Endodermal cell (in vitro differentiated cells): ENCODE measurements around the gene ODC1. TPM values are rescaled to one million over a fixed set of nuclear protein-coding genes. Genes with fewer than 3 reads are reported as not detected.

Experiments
- DNase-seq: peaks from one replicate; pipeline ENCODE4 v3.0.0-alpha.2; 2017
- H3K27ac ChIP-seq: 2 replicates; pipeline ENCODE4 v1.5.1; 2013; ENCODE audit warnings: mild to moderate bottlenecking, low read depth, low read length, moderate library complexity
- H3K27me3 ChIP-seq: 2 replicates; pipeline ENCODE4 v1.6.1; 2013; ENCODE audit warnings: mild to moderate bottlenecking, low read length, moderate library complexity; ENCODE audit not compliant: insufficient read depth, control insufficient read depth, poor library complexity, severe bottlenecking
- H3K36me3 ChIP-seq: 2 replicates; pipeline ENCODE4 v1.7.0; 2013; ENCODE audit warnings: mild to moderate bottlenecking, low read length, moderate library complexity; ENCODE audit not compliant: control insufficient read depth, insufficient read depth
- H3K4me1 ChIP-seq: one replicate; pipeline ENCODE4 v1.7.0; 2013; ENCODE audit warnings: low read length; ENCODE audit not compliant: control insufficient read depth, insufficient read depth
- H3K4me3 ChIP-seq: 2 replicates; pipeline ENCODE4 v1.5.1; 2013; ENCODE audit warnings: mild to moderate bottlenecking, low read length, moderate library complexity
- H3K9ac ChIP-seq: 2 replicates; pipeline ENCODE4 v1.6.1; 2013; ENCODE audit warnings: mild to moderate bottlenecking, low read length, moderate library complexity; ENCODE audit not compliant: poor library complexity, severe bottlenecking; ENCODE audit errors: extremely low read depth
- H3K9me3 ChIP-seq: 2 replicates; pipeline ENCODE4 v1.6.1; 2013; ENCODE audit warnings: mild to moderate bottlenecking, low read length, moderate library complexity; ENCODE audit not compliant: control insufficient read depth
- H3K27ac Mint-ChIP-seq: 2 replicates; pipeline ENCODE4 v1.8.0; 2020; ENCODE audit warnings: mixed read lengths
- H3K27me3 Mint-ChIP-seq: 2 replicates; pipeline ENCODE4 v1.8.0; 2021; ENCODE audit warnings: mild to moderate bottlenecking, mixed read lengths; ENCODE audit not compliant: insufficient read depth
- H3K36me3 Mint-ChIP-seq: 2 replicates; pipeline ENCODE4 v1.8.0; 2020; ENCODE audit warnings: low read depth, mixed read lengths
- H3K4me1 Mint-ChIP-seq: 2 replicates; pipeline ENCODE4 v1.8.0; 2020; ENCODE audit warnings: mixed read lengths
- H3K4me3 Mint-ChIP-seq: 2 replicates; pipeline ENCODE4 v1.8.0; 2020; ENCODE audit warnings: mild to moderate bottlenecking, moderate library complexity, mixed read lengths
- H3K9me3 Mint-ChIP-seq: 2 replicates; pipeline ENCODE4 v1.8.0; 2020; ENCODE audit warnings: mild to moderate bottlenecking, mixed read lengths
- WGBS, 2 experiments: methylation state at CpG; one replicate each; pipeline versions ENCODE4 v1.1.5 to v1.1.7; 2013; ENCODE audit warnings: missing lambda C conversion rate in 2 of 2, mixed read lengths in 1 of 2; ENCODE audit not compliant: insufficient coverage in 1 of 2, insufficient read length in 1 of 2; 5-methylcytosine and 5-hydroxymethylcytosine counted together
- total RNA-seq, 2 donors: library from RNA; stranded (reverse); fragmentation: NEBNext Ultra II Directional in 1 of 2; extraction: Animal tissue kit (Norgen Biotek cat#: 25700) in 1 of 2; gene quantifications; 2 replicates in 1 of 2; 3 replicates in 1 of 2; pipeline ENCODE4 v1.2.1, GENCODE V29; 2021
- TF ChIP-seq, protein P1 (sequence below): fragments of 200-600 bp; sonication (generic); conservative IDR thresholded peaks from 2 replicates; pipeline ENCODE4 v1.5.0; 2021; ENCODE audit warnings: antibody characterized with exemption, mild to moderate bottlenecking

Gene ODC1
- total RNA-seq, 2 donors from 2014 or later: 108 to 152 TPM

DNA sequence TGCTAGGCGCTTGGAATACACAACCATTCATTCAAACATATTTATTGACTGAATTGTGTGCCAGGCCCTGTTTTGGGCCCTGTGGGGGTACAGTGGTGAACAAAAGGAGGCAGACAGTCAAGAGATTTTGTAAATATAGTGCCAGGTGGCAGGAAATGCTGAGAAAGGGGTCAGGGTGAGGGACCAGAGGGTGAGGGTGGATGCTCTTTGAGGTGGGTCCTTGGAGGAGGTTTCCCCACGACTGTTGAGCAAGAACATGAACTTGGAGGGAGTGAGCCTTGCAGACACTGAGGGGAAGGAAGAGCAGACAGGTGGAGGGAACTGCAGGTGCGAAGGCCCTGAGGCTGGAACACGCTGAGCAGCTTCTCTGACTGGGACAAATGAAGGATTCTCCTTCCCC, 40.7 kb downstream of the ODC1 start:
- H3K4me1 Mint-ChIP-seq: peaks cover 21% of the 10 kb centered on the region
- no peak overlapping the region for H3K9ac ChIP-seq
- no peak for DNase-seq
- no peaks in the 10 kb centered on the region for H3K9me3 Mint-ChIP-seq
- H3K4me3 Mint-ChIP-seq: no peak overlapping the region
- H3K36me3 ChIP-seq: no peaks in the 10 kb centered on the region
- H3K27me3 ChIP-seq: no peaks in the 10 kb centered on the region
- H3K4me3 ChIP-seq: no peak overlapping the region
- H3K36me3 Mint-ChIP-seq: no peaks in the 10 kb centered on the region
- 88 to 94% methylated on average over 3 to 4 of the region's 4 CpGs for WGBS, 2 experiments
- no peak overlapping the region for H3K27ac ChIP-seq
- no peaks in the 10 kb centered on the region for H3K9me3 ChIP-seq
- H3K27ac Mint-ChIP-seq: no peak overlapping the region
- TF ChIP-seq, protein P1, sequence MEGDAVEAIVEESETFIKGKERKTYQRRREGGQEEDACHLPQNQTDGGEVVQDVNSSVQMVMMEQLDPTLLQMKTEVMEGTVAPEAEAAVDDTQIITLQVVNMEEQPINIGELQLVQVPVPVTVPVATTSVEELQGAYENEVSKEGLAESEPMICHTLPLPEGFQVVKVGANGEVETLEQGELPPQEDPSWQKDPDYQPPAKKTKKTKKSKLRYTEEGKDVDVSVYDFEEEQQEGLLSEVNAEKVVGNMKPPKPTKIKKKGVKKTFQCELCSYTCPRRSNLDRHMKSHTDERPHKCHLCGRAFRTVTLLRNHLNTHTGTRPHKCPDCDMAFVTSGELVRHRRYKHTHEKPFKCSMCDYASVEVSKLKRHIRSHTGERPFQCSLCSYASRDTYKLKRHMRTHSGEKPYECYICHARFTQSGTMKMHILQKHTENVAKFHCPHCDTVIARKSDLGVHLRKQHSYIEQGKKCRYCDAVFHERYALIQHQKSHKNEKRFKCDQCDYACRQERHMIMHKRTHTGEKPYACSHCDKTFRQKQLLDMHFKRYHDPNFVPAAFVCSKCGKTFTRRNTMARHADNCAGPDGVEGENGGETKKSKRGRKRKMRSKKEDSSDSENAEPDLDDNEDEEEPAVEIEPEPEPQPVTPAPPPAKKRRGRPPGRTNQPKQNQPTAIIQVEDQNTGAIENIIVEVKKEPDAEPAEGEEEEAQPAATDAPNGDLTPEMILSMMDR: no peak
- H3K4me1 ChIP-seq: no peaks in the 10 kb centered on the region
- peaks cover 5% of the 10 kb centered on the region for H3K27me3 Mint-ChIP-seq

DNA sequence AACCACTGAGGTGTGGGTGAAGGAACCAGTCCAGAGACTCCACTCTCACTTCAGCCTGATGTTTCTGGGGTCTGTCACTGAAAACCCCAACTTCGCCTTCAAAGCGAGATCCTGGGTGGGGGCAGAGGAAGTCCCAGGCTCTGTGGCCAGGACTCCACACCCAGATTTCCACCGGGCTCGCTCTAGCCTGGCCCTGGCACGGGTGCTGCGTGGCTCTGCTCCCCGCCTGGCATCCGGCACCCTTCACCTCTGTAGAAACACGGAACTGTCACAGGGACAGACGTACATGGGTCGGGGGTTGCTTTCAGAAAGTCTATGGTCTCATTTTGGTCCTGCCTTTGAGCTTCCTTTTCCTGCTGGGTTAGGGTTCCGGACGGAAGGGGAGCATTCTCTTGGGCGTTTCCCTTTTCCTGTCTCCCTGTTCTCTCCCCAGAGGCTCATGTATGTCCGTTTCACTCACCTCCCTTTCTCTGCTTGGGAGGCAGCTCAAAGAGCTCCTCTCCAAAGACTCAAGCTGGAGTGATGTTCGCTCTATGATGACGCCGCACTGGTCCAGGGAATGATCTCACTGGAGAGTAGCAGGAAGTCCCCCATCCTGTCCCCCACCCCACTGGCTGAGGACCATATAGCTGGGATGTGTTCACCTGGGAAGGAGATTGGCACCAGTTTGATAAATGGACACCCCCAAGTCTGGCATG, 41.5 kb downstream of the ODC1 start:
- DNase-seq: no peak
- Mint-ChIP-seq H3K4me3 (no peak overlapping the region), H3K9me3 (no peaks in the 10 kb centered on the region), H3K27ac (no peak overlapping the region), H3K36me3 (no peaks in the 10 kb centered on the region), H3K4me1 (peaks cover 21% of the 10 kb centered on the region), H3K27me3 (peaks cover 5% of the 10 kb centered on the region)
- 89 to 96% methylated on average over 14 to 18 of the region's 18 CpGs for WGBS, 2 experiments
- Histone ChIP-seq H3K9me3 (no peaks in the 10 kb centered on the region), H3K9ac (no peak overlapping the region), H3K27ac (no peak overlapping the region), H3K27me3 (no peaks in the 10 kb centered on the region), H3K4me1 (no peaks in the 10 kb centered on the region), H3K36me3 (no peaks in the 10 kb centered on the region), H3K4me3 (no peak overlapping the region)
- TF ChIP-seq, protein P1: no peak

DNA sequence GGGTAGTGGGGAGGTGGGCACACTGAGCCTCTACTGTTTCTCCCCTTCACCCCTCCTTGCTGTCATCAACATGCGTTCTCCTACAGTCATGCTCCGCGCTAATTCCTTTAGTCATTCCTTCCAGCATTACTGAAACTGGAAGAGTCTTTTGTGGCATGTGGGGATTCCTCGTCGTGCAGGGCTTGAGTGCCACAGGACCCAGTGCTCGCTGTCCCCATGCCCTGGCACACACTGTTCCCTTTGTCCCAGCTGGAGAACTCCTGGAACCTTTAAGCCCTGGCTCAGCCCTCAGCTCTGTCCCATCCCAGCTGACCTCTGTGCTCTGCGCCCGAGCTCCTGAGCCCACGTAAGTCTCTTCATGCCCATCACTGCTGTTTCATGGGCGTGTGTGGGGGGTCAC, 42.1 kb downstream of the ODC1 start:
- no peak overlapping the region for H3K4me3 ChIP-seq
- H3K27me3 ChIP-seq: no peaks in the 10 kb centered on the region
- TF ChIP-seq, protein P1: no peak
- Mint-ChIP-seq H3K4me1 (peaks cover 21% of the 10 kb centered on the region), H3K4me3 (no peak overlapping the region), H3K9me3 (no peaks in the 10 kb centered on the region), H3K27ac (no peak overlapping the region), H3K27me3 (peaks cover 5% of the 10 kb centered on the region), H3K36me3 (no peaks in the 10 kb centered on the region)
- DNase-seq: no peak
- H3K36me3 ChIP-seq: no peaks in the 10 kb centered on the region
- no peak overlapping the region for H3K9ac ChIP-seq
- H3K27ac ChIP-seq: no peak overlapping the region
- 82 to 85% methylated on average over 10 of the region's 10 CpGs for WGBS, 2 experiments
- H3K4me1 ChIP-seq: no peaks in the 10 kb centered on the region
- H3K9me3 ChIP-seq: no peaks in the 10 kb centered on the region
